HG02884 (cell line): ENCODE results near the gene RHOC.

Source experiments
- ATAC-seq: cut with Tn5 transposase; IDR thresholded peaks from one replicate; pipeline ENCODE4 v1.9.1; 2021; ENCODE audit warnings: mild to moderate bottlenecking, moderate library complexity; ENCODE audit not compliant: unreplicated experiment

Gene RHOC

GRCh38 chr1:112686835-112687234 lies 20.1 kb downstream of the RHOC start:
- no peak for ATAC-seq

GRCh38 chr1:112686417-112686816 lies 20.5 kb downstream of the RHOC start:
- no peak for ATAC-seq

DNA sequence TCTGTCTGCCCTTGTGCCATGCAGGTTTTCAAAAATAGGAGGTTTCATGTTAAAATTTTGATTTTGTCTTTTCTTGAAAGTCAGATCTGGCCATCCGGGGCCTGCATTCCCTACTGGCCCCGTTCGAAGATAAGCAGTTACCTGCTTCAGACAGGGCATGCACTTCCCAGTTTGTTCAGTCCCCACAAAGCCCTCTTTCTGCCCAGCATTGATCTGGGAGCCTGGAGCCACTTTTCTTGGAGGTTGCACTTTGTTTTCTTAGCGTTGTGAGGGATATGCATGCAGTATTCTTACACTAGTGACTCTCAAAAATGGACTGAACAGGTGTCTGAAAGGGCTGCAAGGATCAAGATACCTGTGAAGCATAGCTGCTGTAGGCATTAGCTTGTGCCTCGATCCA lies 21.0 kb downstream of the RHOC start:
- ATAC-seq: no peak

- no peak for ATAC-seq
These were observed 28.3 kb downstream of the RHOC start for GRCh38 chr1:112678605-112679004.

DNA sequence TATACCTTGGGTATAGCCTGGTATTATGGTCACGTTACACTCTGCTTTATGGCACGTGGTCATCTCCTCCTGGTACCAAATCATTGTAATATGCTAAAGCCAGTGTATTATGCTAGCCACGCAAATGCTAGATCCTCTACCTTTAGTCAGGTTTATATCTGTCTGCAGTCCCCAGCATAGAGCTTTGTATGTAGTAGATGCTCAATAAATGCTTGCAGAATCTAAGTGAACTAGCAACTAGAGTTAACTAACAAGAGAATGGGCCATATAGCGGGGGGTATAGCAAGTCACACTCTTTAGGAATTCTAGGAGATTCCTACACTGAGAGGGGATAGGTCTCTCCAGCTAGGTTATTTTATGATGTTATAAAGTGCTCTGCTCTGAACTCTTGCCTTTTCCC lies 29.4 kb downstream of the RHOC start:
- ATAC-seq: no peak

- no peak for ATAC-seq
These were observed 30.4 kb downstream of the RHOC start for GRCh38 chr1:112676543-112676942.

DNA sequence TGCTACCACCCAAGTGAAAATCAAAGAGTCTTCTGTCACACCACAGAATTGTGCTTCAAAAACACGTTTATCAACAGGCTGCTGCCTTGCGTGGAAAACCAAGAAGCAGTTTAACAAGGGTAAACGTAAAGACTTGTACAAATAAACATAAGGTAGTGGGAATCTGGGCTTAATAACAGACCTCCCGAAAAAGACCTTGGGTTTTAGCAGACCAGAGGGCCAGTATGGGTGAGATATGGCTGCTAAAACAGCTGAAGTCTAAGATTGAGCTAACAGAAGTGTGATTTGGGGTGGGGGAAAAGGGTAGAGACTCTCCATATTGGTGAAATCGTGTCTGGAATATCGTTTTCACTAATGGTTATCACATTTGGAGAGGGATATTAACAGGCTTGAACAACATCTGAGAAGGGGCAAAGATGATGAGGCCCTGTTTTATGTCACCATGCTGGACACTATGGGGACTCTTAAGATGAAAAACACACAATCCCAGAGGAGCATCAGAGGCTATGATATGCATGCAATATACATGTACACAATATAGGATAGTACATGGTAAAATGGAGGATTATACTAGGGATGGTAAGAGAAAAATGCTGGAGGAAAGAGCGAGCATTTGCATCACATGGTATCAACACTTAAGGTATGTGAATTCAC lies 31.1 kb downstream of the RHOC start:
- no peak for ATAC-seq

DNA sequence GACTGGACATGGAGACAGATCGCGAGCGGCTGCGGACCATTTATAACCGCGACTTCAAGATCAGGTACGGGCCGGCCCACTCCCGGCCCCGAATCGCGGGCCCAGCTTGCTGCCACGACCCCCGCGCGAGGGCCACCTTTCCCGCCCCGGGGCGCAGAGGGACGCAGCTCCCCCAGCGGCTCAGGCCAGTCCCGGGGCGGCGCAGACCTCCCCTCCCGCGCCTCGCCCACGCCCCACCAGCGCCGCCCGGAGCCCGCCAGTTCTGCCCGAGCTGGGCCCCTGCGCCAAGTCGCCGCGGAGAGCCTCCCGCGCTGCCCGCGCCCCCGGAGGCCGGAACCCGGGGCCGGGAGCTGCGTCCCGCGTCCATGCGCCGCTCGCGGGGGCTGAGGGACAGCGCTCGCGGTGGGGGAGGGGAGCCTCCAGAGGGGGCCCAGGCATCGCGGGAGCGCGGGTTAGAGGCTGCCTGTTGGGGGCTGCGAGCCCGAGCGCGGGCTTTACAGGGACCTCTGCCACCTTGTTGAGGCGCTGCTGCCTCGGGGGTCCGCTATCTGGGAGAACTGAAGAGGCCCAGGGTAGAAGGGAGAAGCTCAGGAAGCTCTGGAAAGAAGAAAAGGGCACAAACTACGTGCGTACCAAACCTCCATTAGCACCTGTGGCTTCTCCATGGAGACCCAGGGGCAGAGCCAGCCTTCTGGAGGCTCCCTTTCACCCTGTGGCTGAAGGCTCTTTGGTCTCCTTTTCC lies 31.8 kb downstream of the RHOC start:
- ATAC-seq: peak; percentile 31

DNA sequence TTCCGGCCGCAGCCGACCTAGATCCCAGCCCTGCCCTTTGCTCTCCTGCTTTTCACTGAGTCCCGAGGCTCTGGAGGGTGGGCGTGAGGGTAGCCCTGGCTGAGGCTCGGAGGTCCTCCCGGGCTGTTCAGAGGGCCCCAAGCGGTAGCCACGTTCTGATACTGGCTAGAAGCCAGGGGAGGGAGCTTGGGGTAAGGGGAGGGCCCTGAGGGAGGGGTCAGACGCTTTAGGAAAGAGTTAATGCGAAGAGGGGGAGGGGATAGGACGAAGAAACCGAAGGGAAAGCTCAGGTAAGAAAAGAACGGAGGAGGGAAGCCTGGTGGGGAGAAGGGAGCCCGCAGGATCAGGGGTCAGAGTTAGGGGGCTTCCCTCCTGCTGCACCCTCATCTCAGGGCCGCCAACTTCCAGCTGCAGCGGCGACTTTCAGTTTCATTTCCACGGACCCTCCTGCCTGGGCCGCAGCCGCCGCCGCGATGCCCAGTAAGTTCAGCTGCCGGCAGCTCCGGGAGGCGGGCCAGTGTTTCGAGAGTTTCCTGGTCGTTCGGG lies 32.4 kb downstream of the RHOC start, which contains the start of gene MOV10:
TSS of gene MOV10 (plus strand) at position 220 of the 546 bp plus-strand sequence. CDS start at position 474, 254 bp downstream.
- peak; percentile 55 for ATAC-seq

DNA sequence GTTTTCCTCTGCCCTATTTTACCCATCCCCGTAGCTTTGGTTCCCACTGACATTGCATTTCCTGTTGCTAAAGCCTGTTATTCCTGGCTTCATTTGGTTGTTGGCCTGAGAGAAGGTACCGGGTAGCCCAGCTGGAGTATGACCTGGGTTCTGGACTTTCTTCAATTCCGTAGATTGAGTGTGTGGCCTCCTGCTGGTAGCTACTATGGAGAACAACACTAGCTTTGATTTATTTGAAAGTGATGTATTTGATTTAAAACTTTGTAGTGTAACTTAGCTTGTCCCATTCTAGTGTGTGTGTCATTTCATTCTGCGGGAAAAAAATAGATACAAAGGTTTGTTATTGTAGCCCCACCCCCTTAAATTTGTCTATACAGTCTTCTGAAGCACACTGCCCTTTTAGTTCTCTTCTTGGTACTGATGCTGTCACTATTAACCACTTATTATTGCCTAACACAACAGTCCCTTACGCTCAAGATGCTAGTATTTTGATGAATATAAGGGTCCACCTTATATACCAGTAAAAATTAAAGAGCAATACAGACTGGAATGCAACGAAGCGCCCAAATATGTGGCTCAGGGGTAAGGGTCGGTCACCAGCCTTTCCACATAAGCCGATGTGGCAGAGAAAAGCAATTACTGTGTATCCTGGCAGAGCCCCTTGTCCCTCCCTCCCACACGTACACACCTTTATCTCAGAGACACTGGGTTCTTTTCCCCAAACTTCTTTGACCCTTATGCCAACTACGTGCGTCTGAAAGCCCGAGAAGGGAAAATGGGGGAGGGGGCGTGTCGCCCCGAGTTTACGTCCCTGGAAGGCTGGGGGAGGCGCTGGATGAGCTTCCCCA lies 33.1 kb downstream of the RHOC start:
- ATAC-seq: no peak

DNA sequence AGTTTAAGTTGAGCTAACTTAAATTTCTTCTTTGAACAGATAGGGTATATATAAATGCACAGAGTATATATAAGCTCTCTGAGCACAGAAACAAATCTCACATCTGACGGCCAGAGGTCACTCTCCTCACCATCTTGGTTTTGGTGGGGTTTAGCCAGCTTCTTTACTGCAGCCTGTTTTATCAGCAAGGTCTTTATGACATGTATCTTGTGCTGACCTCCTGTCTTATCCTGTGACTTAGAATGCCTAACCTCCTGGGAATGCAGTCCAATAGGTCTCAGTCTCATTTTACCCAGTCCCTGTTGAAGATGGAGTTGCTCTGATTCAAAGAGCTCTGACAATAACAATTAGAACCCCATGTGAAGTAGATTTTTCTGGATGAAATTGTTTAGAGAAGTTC lies 34.1 kb downstream of the RHOC start:
- no peak for ATAC-seq

DNA sequence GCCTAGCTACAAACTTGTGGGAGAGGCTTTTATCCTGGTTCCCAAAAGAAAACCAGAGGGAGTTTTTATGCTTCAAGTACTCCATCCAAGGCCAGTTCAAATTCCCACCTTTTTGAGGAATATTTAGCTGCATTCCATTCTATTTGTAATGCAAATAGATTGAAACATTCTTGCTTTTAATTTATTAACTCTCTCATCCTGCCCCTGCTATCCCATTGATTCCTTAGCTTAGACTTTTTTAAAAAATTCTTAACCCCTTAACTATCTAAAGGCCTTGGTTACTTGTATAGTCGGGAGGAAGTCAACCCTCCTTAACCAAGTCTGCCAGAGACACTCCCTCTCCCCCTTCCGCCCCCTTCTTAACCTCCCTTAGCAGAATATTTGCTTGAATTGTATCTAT lies 34.9 kb downstream of the RHOC start:
- no peak for ATAC-seq

DNA sequence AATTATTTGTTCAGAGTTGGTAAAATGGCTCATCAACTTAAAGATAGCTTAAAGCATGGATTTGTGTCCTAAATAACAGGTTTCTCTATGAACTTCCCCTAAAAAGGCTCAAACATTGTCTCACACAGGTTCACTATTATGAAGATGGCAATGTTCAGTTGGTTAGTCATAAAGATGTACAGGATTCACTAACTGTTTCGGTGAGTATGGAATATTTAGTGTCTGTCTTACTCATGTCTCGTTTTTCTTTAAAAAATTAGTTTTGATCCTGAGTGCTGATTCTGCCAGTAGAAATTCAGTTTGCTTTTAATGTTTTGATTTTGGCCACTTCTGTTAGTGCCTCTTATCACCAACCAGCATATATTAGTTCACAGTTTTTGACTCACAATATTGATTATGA lies 40.0 kb downstream of the RHOC start:
- ATAC-seq: no peak

GRCh38 chr1:112665857-112666256 lies 41.1 kb downstream of the RHOC start:
- no peak for ATAC-seq

DNA sequence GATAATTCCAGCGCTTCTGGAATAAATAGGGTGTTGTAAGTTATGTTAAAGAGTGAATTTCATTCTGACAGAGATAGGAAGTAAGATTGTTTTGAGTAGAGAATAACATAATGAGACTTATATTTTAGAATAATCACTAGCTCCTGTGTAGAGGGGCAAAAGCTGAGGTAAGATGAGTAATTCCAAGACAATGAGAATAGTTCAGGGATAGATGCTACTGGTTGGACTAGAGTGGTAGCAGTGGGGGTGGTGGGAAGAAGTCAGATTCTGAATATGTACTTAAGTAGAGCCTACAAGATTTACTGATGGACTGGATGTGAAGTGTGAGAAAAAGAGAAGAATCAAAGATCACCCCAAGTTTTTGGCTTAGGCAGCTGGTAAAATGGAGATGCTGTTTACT lies 55.7 kb downstream of the RHOC start:
- no peak for ATAC-seq
